Activated CD8-positive, alpha-beta memory T cell treated with anti-CD3 and anti-CD28 coated beads for 24 hours (primary cell): ENCODE results near the gene TMEM14C.

Experiments
- DNase-seq: peaks from one replicate; pipeline ENCODE4 v3.0.0-alpha.2; 2020

The TMEM14C gene

GRCh38 chr6:10771371-10771894 is 48.6 kb downstream of the TMEM14C start:
- no peak for DNase-seq

- DNase-seq: no peak
Observed at GRCh38 chr6:10778230-10778629, 55.4 kb downstream of the TMEM14C start.

- DNase-seq: no peak
Observed at GRCh38 chr6:10779076-10779475, 56.2 kb downstream of the TMEM14C start.
